Fibroblast of lung (primary cell): ENCODE results near the gene ETNK2.

Experiments
- EZH2 ChIP-seq: IDR thresholded peaks from 2 replicates; pipeline ENCODE4 v1.5.1; 2012; ENCODE audit warnings: low read length, control low read depth, mild to moderate bottlenecking; ENCODE audit errors: missing control alignments
- TF ChIP-seq, protein P1 (sequence below), 2 donors: IDR thresholded peaks in 1 of 2; conservative IDR thresholded peaks in 1 of 2; 1 replicate in 1 of 2; 2 replicates in 1 of 2; pipeline ENCODE4 v1.5.1; 2011 to 2012; ENCODE audit warnings: low read length in 2 of 2, control low read depth in 1 of 2, inconsistent platforms in 1 of 2, low read depth in 1 of 2, mild to moderate bottlenecking in 1 of 2

DNA sequence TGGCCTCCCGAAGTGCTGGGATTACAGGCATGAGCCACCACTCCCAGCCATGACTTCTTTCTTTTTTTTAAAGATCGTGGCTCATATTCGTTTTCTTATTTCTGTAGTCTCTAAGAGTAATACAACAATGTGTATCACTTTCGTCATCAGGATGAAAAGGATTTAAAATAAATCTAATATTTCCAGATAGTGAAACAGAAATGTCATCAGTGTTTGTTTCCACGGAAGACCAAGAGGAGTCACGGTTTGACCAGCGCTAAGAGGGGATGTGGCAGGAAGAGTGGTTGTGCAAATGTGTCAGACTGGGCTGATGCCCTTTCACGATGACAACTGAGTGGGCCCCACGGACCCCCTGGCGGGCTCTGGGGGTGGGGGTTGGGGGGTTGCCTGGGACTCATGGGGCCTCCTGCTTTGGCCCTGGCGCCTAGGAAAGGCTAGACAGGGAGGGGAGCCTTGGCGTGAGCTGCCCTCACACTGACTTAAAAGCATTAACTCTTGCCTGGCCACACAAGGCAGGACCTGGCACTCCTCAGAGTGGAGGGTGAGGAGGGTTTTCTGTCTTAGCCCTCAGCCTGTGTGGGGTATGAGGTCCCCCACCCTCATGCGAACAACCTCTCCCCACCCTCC lies 70.6 kb downstream of the ETNK2 start:
- TF ChIP-seq EZH2 = no peak
- TF ChIP-seq, protein P1, sequence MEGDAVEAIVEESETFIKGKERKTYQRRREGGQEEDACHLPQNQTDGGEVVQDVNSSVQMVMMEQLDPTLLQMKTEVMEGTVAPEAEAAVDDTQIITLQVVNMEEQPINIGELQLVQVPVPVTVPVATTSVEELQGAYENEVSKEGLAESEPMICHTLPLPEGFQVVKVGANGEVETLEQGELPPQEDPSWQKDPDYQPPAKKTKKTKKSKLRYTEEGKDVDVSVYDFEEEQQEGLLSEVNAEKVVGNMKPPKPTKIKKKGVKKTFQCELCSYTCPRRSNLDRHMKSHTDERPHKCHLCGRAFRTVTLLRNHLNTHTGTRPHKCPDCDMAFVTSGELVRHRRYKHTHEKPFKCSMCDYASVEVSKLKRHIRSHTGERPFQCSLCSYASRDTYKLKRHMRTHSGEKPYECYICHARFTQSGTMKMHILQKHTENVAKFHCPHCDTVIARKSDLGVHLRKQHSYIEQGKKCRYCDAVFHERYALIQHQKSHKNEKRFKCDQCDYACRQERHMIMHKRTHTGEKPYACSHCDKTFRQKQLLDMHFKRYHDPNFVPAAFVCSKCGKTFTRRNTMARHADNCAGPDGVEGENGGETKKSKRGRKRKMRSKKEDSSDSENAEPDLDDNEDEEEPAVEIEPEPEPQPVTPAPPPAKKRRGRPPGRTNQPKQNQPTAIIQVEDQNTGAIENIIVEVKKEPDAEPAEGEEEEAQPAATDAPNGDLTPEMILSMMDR (conservative IDR thresholded peaks at IDR 0.05 in 1 of 2, IDR thresholded peaks at IDR 0.05 in 1 of 2; ENCODE audit: low read depth in 1 of 2, low read length in 2 of 2) = no peak
